ENCODE results near the gene CMTM8. TPM values are rescaled to one million over a fixed set of nuclear protein-coding genes. Genes with fewer than 3 reads are reported as not detected.

Gene CMTM8
- total RNA-seq, 1 donor from 2014 or later = 0.24 TPM

DNA sequence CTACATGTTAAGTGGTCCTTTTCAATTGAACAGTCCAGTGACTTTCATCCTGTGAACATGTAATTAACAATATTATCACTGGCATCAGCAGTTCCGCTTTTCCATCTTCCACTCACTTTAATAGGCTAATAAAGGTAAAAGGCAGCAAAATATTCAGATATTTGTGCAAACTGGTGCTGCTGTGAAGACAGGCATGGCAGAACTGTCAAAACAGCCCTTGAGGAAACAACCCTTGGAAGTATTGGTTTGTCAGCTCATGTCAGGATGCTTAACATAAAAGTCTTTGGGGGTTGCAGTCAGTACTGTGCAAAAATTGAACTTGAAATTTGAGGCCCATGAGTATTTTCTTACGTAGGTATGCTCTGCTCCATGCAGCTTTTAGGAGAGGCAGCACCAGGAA, 81.1 kb downstream of the CMTM8 start:
- intact Hi-C loops (cut with micrococcal nuclease) = no loop called here
- Mint-ChIP-seq H3K27me3 (peaks cover 22% of the 10 kb centered on the region), H3K4me1 (peaks cover 9% of the 10 kb centered on the region), H3K27ac (no peak overlapping the region), H3K4me3 (no peak overlapping the region), H3K9me3 (no peaks in the 10 kb centered on the region), H3K36me3 (ENCODE audit: low read depth) (no peaks in the 10 kb centered on the region)
- no peak for ATAC-seq (ENCODE audit: low read depth)
- TF ChIP-seq, protein P1, sequence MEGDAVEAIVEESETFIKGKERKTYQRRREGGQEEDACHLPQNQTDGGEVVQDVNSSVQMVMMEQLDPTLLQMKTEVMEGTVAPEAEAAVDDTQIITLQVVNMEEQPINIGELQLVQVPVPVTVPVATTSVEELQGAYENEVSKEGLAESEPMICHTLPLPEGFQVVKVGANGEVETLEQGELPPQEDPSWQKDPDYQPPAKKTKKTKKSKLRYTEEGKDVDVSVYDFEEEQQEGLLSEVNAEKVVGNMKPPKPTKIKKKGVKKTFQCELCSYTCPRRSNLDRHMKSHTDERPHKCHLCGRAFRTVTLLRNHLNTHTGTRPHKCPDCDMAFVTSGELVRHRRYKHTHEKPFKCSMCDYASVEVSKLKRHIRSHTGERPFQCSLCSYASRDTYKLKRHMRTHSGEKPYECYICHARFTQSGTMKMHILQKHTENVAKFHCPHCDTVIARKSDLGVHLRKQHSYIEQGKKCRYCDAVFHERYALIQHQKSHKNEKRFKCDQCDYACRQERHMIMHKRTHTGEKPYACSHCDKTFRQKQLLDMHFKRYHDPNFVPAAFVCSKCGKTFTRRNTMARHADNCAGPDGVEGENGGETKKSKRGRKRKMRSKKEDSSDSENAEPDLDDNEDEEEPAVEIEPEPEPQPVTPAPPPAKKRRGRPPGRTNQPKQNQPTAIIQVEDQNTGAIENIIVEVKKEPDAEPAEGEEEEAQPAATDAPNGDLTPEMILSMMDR (IDR thresholded peaks at IDR 0.05) = no peak
- CTCF ChIA-PET = no interaction called here
- DNase-seq = no peak
- POLR2A ChIA-PET = no interaction called here

DNA sequence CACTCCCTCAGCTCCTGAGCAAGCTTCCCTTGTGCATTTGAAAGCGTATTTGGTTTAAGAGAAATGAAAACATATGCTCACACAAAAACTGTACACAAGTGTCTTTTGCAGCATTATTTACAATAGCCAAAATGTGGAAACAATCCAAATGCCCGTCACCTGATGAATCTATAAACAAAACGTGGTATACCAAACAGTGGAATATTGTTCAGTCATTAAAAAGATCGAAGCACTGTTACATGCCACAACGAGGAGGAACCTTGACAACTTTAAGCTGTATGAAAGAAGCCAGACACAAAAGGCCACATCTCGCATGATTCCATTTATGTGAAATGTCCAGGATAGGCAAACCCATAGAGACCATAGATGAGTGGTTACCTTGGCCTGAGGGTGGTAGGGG, 81.6 kb downstream of the CMTM8 start:
- DNase-seq = no peak
- Mint-ChIP-seq H3K4me3 (no peak overlapping the region), H3K9me3 (no peaks in the 10 kb centered on the region), H3K4me1 (peaks cover 9% of the 10 kb centered on the region), H3K36me3 (ENCODE audit: low read depth) (no peaks in the 10 kb centered on the region), H3K27me3 (peaks cover 22% of the 10 kb centered on the region), H3K27ac (no peak overlapping the region)
- intact Hi-C loops (cut with micrococcal nuclease) = no loop called here
- ChIA-PET POLR2A (no interaction called here), CTCF (no interaction called here)
- ATAC-seq (ENCODE audit: low read depth) = no peak
- TF ChIP-seq, protein P1 (IDR thresholded peaks at IDR 0.05) = no peak

DNA sequence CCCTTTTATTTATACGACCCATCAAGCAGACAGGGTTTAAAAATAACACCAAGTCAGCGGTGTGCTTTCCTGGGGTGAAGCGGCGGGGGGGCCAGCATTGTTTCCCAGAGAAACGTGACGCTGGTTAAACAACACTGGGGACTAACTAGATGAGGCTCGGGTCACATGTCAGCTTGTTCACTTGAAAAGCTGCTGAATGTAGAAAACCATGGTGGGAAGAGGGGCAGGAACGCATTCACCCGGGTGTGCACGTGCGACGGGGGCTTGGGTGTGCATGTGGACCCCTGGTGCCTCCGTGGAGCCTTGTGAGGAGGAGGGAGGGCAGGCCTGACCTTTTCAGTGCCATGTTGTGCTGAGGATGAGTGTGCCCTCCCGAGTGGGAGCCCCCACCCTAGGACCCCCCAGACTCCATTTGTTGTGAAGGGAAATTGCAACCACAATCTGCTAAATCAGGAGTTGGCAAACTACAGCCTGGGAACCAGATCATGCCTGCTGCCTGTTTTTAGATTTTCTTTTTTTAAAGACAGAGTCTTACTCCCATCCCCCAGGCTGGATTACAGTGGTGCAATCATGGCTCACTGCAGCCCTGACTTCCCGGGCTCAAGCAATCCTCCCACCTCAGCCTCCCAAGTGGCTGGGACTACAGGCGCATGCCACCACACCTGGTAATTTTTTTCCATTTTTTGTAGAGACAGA, 82.8 kb downstream of the CMTM8 start:
- no peaks in the 10 kb centered on the region for H3K36me3 Mint-ChIP-seq (ENCODE audit: low read depth)
- ChIA-PET CTCF (interaction anchor here (1.0 kb wide), 1 partner anchor 23 kb away, joined by 3 read pairs; no protein-coding TSS in a partner anchor), POLR2A (no interaction called here)
- H3K4me3 Mint-ChIP-seq = peak overlapping the region; percentile 52
- no peaks in the 10 kb centered on the region for H3K9me3 Mint-ChIP-seq
- DNase-seq = no peak
- peaks cover 22% of the 10 kb centered on the region for H3K27me3 Mint-ChIP-seq
- H3K4me1 Mint-ChIP-seq = peaks cover 9% of the 10 kb centered on the region
- TF ChIP-seq, protein P1 (IDR thresholded peaks at IDR 0.05) = no peak
- intact Hi-C loops (cut with micrococcal nuclease) = no loop called here
- H3K27ac Mint-ChIP-seq = no peak overlapping the region
- ATAC-seq (ENCODE audit: low read depth) = no peak

DNA sequence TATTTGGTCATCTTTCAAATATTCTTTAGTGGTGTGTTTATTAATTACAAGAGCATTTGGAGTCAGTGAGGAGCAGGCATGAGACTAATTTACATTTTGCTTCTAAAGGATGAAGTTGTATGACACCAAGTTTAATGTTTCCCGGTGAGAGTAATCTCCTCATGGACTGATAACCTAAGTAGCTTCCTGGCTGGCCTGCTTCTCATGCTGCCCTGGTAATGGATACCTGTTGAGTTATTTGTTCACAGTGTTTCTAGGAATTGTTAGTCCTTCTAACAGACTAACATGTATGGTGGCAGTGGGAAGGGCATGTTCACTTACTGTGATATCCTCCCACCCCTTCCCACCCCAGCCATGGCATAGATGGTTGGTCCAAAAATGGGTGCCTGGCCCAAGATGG, 83.8 kb downstream of the CMTM8 start:
- Mint-ChIP-seq H3K4me1 (peaks cover 9% of the 10 kb centered on the region), H3K27ac (no peak overlapping the region), H3K27me3 (peaks cover 22% of the 10 kb centered on the region), H3K4me3 (no peak overlapping the region), H3K36me3 (ENCODE audit: low read depth) (no peaks in the 10 kb centered on the region), H3K9me3 (no peaks in the 10 kb centered on the region)
- no peak for DNase-seq
- intact Hi-C loops (cut with micrococcal nuclease) = no loop called here
- ChIA-PET CTCF (no interaction called here), POLR2A (no interaction called here)
- ATAC-seq (ENCODE audit: low read depth) = no peak
- TF ChIP-seq, protein P1 (IDR thresholded peaks at IDR 0.05) = no peak

DNA sequence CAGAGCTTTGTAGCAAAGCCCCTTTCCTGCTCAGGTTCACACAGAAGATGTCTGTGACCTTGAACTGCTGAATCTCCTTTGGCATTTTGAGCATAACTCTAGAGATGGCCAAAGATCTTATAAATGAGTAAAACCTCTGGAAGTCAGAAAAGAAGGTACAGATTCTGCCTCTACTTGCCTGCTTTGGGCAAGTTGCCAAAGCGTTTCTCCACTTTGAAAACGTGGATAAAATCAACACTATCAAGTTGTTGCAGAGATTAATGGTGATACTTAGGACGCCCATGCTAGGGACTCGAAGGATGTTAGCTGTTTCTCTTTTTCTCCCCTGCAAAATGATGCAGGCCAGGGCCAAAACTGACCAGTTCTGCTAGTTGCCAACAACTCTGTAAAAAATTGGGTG, 85.1 kb downstream of the CMTM8 start:
- POLR2A ChIA-PET = no interaction called here
- H3K9me3 Mint-ChIP-seq = no peaks in the 10 kb centered on the region
- TF ChIP-seq, protein P1 (IDR thresholded peaks at IDR 0.05) = no peak
- CTCF ChIA-PET = interaction anchor here (0.6 kb wide), 1 partner anchor 26 kb away, joined by 4 read pairs; no protein-coding TSS in a partner anchor
- intact Hi-C loops (cut with micrococcal nuclease) = no loop called here
- H3K4me3 Mint-ChIP-seq = no peak overlapping the region
- H3K36me3 Mint-ChIP-seq (ENCODE audit: low read depth) = no peaks in the 10 kb centered on the region
- H3K27me3 Mint-ChIP-seq = peaks cover 20% of the 10 kb centered on the region
- ATAC-seq (ENCODE audit: low read depth) (no peak), DNase-seq (no peak)
- H3K4me1 Mint-ChIP-seq = peaks cover 9% of the 10 kb centered on the region
- no peak overlapping the region for H3K27ac Mint-ChIP-seq

Data from activated B cell treated with CpG ODN at 0.5 μM for 24 hours (primary cell).